Measurements from ENCODE around the gene NBEA.
A peak's percentile ranks its signal among the peaks of the same experiment; 100 is the strongest.
"Not testable (repeated sequence)": the region's sequence is repeated elsewhere in the genome, so short reads cannot be mapped to it uniquely, and the experiment has no call there.

NBEA gene

GRCh38 chr13:34941835-34942731 is at the start of gene NBEA:
TSS of gene NBEA (plus strand) at chr13:34942270. CDS start at chr13:34942821, 551 bp downstream.
- peaks cover 14 to 16% of the 10 kb centered on the region in 2 donors for H3K4me1 Mint-ChIP-seq
- no peaks in the 10 kb centered on the region for H3K9me3 Mint-ChIP-seq
- peak within 1 kb of the TSS; percentile 92 for H3K27ac Mint-ChIP-seq
- ATAC-seq (replicated peaks) (peak; percentile 72 to 79), DNase-seq (peak; percentile 80)
- H3K4me3 Mint-ChIP-seq = peak within 1 kb of the TSS; percentile 96 to 98
- no peaks in the 10 kb centered on the region for H3K36me3 Mint-ChIP-seq
- peaks cover 20 to 21% of the 10 kb centered on the region in 2 donors for H3K27me3 Mint-ChIP-seq

GRCh38 chr13:34894756-34895155 is 47.3 kb upstream of the NBEA start:
- no peak overlapping the region for H3K4me3 Mint-ChIP-seq
- no peaks in the 10 kb centered on the region for H3K36me3 Mint-ChIP-seq
- H3K4me1 Mint-ChIP-seq = no peaks in the 10 kb centered on the region
- DNase-seq = no peak
- peaks cover 4 to 5% of the 10 kb centered on the region in 2 donors for H3K27me3 Mint-ChIP-seq
- ATAC-seq (replicated peaks) = no peak
- peaks cover 0 to 2% of the 10 kb centered on the region in 2 donors for H3K9me3 Mint-ChIP-seq
- no peak overlapping the region for H3K27ac Mint-ChIP-seq

- no peaks in the 10 kb centered on the region for H3K4me1 Mint-ChIP-seq
- ATAC-seq (replicated peaks) (no peak), DNase-seq (no peak)
- H3K4me3 Mint-ChIP-seq = no peak overlapping the region
- no peaks in the 10 kb centered on the region for H3K36me3 Mint-ChIP-seq
- H3K27me3 Mint-ChIP-seq = peaks cover 9 to 11% of the 10 kb centered on the region in 2 donors
- no peaks in the 10 kb centered on the region for H3K9me3 Mint-ChIP-seq
- no peak overlapping the region for H3K27ac Mint-ChIP-seq
These were observed 44.9 kb upstream of the NBEA start for GRCh38 chr13:34897220-34897619.

- peaks cover 13 to 17% of the 10 kb centered on the region in 2 donors for H3K27me3 Mint-ChIP-seq
These were observed 42.2 kb upstream of the NBEA start for GRCh38 chr13:34899888-34900287.

GRCh38 chr13:34900288-34900739 is 41.8 kb upstream of the NBEA start:
- no peak overlapping the region for H3K4me3 Mint-ChIP-seq
- no peaks in the 10 kb centered on the region for H3K36me3 Mint-ChIP-seq
- DNase-seq (no peak), ATAC-seq (replicated peaks) (no peak)
- H3K9me3 Mint-ChIP-seq = no peaks in the 10 kb centered on the region
- no peaks in the 10 kb centered on the region for H3K4me1 Mint-ChIP-seq
- H3K27me3 Mint-ChIP-seq = peaks cover 13 to 17% of the 10 kb centered on the region in 2 donors
- H3K27ac Mint-ChIP-seq = no peak overlapping the region

More at GRCh38 chr13:34899888-34900287, 42.2 kb upstream of the NBEA start:
- no peak overlapping the region for H3K27ac Mint-ChIP-seq
- DNase-seq (no peak), ATAC-seq (replicated peaks) (no peak)
- no peaks in the 10 kb centered on the region for H3K4me1 Mint-ChIP-seq
- H3K36me3 Mint-ChIP-seq = no peaks in the 10 kb centered on the region
- H3K9me3 Mint-ChIP-seq = no peaks in the 10 kb centered on the region
- no peak overlapping the region for H3K4me3 Mint-ChIP-seq

- Mint-ChIP-seq H3K36me3 (no peaks in the 10 kb centered on the region), H3K27me3 (peaks cover 17 to 22% of the 10 kb centered on the region in 2 donors), H3K4me1 (no peaks in the 10 kb centered on the region), H3K27ac (no peak overlapping the region), H3K9me3 (no peaks in the 10 kb centered on the region), H3K4me3 (no peak overlapping the region)
- DNase-seq (no peak), ATAC-seq (replicated peaks) (no peak)
These were observed 40.5 kb upstream of the NBEA start for GRCh38 chr13:34901572-34901971.

GRCh38 chr13:34911159-34911558 is 30.9 kb upstream of the NBEA start:
- no peak overlapping the region for H3K27ac Mint-ChIP-seq
- no peaks in the 10 kb centered on the region for H3K9me3 Mint-ChIP-seq
- no peaks in the 10 kb centered on the region for H3K36me3 Mint-ChIP-seq
- H3K4me3 Mint-ChIP-seq = no peak overlapping the region
- no peak for DNase-seq
- H3K4me1 Mint-ChIP-seq = no peaks in the 10 kb centered on the region
- ATAC-seq (replicated peaks) = no peak
- peaks cover 17 to 25% of the 10 kb centered on the region in 2 donors for H3K27me3 Mint-ChIP-seq

GRCh38 chr13:34913040-34913439 is 29.0 kb upstream of the NBEA start:
- ATAC-seq (replicated peaks) = peak; percentile 23 to 43
- Mint-ChIP-seq H3K4me3 (no peak overlapping the region), H3K27me3 (peaks cover 19% of the 10 kb centered on the region in 2 donors), H3K36me3 (no peaks in the 10 kb centered on the region), H3K27ac (no peak overlapping the region), H3K9me3 (no peaks in the 10 kb centered on the region), H3K4me1 (no peaks in the 10 kb centered on the region)
- no peak for DNase-seq

- Mint-ChIP-seq H3K27me3 (peaks cover 10 to 17% of the 10 kb centered on the region in 2 donors), H3K9me3 (no peaks in the 10 kb centered on the region), H3K4me1 (no peaks in the 10 kb centered on the region), H3K36me3 (no peaks in the 10 kb centered on the region), H3K4me3 (no peak overlapping the region), H3K27ac (no peak overlapping the region)
- no peak for ATAC-seq (replicated peaks)
- no peak for DNase-seq
These were observed 27.7 kb upstream of the NBEA start for GRCh38 chr13:34914416-34914815.

- ATAC-seq (replicated peaks) = no peak
- Mint-ChIP-seq H3K4me1 (no peaks in the 10 kb centered on the region), H3K27ac (no peak overlapping the region), H3K36me3 (no peaks in the 10 kb centered on the region), H3K9me3 (no peaks in the 10 kb centered on the region), H3K27me3 (peaks cover 8 to 25% of the 10 kb centered on the region in 2 donors), H3K4me3 (no peak overlapping the region)
- no peak for DNase-seq
These were observed 15.6 kb upstream of the NBEA start for GRCh38 chr13:34926508-34926907.

GRCh38 chr13:34928676-34929075 is 13.4 kb upstream of the NBEA start:
- peaks cover 16 to 32% of the 10 kb centered on the region in 2 donors for H3K27me3 Mint-ChIP-seq
- H3K27ac Mint-ChIP-seq; H3K9me3 Mint-ChIP-seq; ATAC-seq (replicated peaks); H3K4me3 Mint-ChIP-seq; DNase-seq; H3K36me3 Mint-ChIP-seq; H3K4me1 Mint-ChIP-seq: not testable (repeated sequence)

- ATAC-seq (replicated peaks) (no peak), DNase-seq (no peak)
- no peak overlapping the region for H3K4me3 Mint-ChIP-seq
- H3K36me3 Mint-ChIP-seq = no peaks in the 10 kb centered on the region
- H3K4me1 Mint-ChIP-seq = no peaks in the 10 kb centered on the region
- no peak overlapping the region for H3K27ac Mint-ChIP-seq
- peaks cover 27 to 38% of the 10 kb centered on the region in 2 donors for H3K27me3 Mint-ChIP-seq
- no peaks in the 10 kb centered on the region for H3K9me3 Mint-ChIP-seq
These were observed 10.5 kb upstream of the NBEA start for GRCh38 chr13:34931572-34931971.

- Mint-ChIP-seq H3K27me3 (peaks cover 33 to 41% of the 10 kb centered on the region in 2 donors), H3K9me3 (no peaks in the 10 kb centered on the region), H3K36me3 (no peaks in the 10 kb centered on the region), H3K4me1 (no peaks in the 10 kb centered on the region), H3K27ac (no peak overlapping the region), H3K4me3 (no peak overlapping the region)
- DNase-seq = no peak
- no peak for ATAC-seq (replicated peaks)
These were observed 8.7 kb upstream of the NBEA start for GRCh38 chr13:34933349-34933748.

GRCh38 chr13:34933786-34934185 is 8.3 kb upstream of the NBEA start:
- no peak for DNase-seq
- ATAC-seq (replicated peaks) = no peak
- H3K36me3 Mint-ChIP-seq = no peaks in the 10 kb centered on the region
- H3K27ac Mint-ChIP-seq = no peak overlapping the region
- H3K4me3 Mint-ChIP-seq = no peak overlapping the region
- no peaks in the 10 kb centered on the region for H3K9me3 Mint-ChIP-seq
- H3K27me3 Mint-ChIP-seq = peaks cover 33 to 41% of the 10 kb centered on the region in 2 donors
- no peaks in the 10 kb centered on the region for H3K4me1 Mint-ChIP-seq

GRCh38 chr13:34935841-34936240 is 6.2 kb upstream of the NBEA start:
- ATAC-seq (replicated peaks) = no peak

More at GRCh38 chr13:34935841-34936240, 6.2 kb upstream of the NBEA start:
- DNase-seq = no peak
- H3K4me3 Mint-ChIP-seq = no peak overlapping the region
- H3K36me3 Mint-ChIP-seq = no peaks in the 10 kb centered on the region
- H3K27me3 Mint-ChIP-seq = peaks cover 36 to 44% of the 10 kb centered on the region in 2 donors
- H3K9me3 Mint-ChIP-seq = no peaks in the 10 kb centered on the region
- no peaks in the 10 kb centered on the region for H3K4me1 Mint-ChIP-seq
- no peak overlapping the region for H3K27ac Mint-ChIP-seq
